T-helper 2 cell treated with Interferon-gamma antibody and Interleukin-4, amounts not matched to agents 100 ng/mL and 5 ng/mL, for 36 hours (primary cell): Measurements from ENCODE around the gene PTDSS2. TPM values are rescaled to one million over a fixed set of nuclear protein-coding genes. Genes with fewer than 3 reads are reported as not detected.

Source experiments
- intact Hi-C: fragments of 100-400 bp; cut with micrococcal nuclease; formaldehyde crosslinking; loops from one replicate; pipeline ENCODE4 v1.15.1; 2023
- total RNA-seq: library from RNA; stranded (reverse); gene quantifications from 2 replicates; pipeline ENCODE4 v1.2.3, GENCODE V29; 2022

The PTDSS2 gene
- total RNA-seq, 1 donor from 2014 or later = 26.5 TPM

- intact Hi-C loops = no loop called here
Observed at GRCh38 chr11:488579-488978, 38.5 kb downstream of the PTDSS2 start.

DNA sequence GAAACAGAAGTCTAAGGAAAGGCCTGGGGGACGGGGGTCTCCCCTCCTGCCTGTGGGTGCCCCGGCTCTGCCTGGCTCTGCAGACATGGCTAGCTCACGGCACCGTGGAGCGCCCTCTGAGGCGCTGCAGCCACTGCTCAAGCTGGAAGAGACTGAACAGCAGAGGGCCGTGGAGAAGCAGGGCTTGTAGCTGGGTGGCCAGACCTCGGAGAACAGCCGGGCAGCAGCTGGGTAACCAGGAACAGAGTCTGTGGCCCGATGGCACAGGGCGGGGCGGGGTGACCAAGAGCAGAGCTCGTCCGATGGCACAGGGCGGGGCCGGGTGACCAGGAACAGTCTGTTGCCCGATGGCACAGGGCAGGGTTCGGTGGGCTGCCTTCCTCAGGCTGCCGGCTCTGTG is 38.9 kb downstream of the PTDSS2 start:
- intact Hi-C loops = no loop called here

DNA sequence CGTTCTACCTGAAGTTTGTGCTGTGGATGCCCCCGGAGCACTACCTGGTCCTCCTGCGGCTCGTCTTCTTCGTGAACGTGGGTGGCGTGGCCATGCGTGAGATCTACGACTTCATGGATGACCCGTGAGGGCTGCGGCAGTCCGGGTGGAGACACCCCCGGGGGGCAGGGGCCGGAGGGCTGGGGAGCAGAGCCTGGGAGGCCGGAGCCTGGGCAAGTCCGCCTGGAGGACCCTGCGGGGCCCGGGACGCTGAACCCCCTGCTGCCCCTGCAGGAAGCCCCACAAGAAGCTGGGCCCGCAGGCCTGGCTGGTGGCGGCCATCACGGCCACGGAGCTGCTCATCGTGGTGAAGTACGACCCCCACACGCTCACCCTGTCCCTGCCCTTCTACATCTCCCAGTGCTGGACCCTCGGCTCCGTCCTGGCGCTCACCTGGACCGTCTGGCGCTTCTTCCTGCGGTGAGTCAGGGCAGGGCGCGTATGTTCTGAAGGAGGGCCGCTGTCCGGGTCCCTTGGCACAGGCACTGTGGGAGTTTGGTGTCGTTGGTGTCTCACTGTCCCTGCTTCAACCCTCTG is 39.6 kb downstream of the PTDSS2 start:
- intact Hi-C loops = no loop called here

- intact Hi-C loops = no loop called here
Observed at GRCh38 chr11:490186-490929, 40.3 kb downstream of the PTDSS2 start.

- intact Hi-C loops = no loop called here
Observed at GRCh38 chr11:490930-491260, 40.8 kb downstream of the PTDSS2 start.

GRCh38 chr11:491358-491757 is 41.3 kb downstream of the PTDSS2 start:
- intact Hi-C loops = no loop called here

- intact Hi-C loops = no loop called here
Observed at GRCh38 chr11:492427-493226, 42.5 kb downstream of the PTDSS2 start.

GRCh38 chr11:494761-495536 is 44.9 kb downstream of the PTDSS2 start:
- intact Hi-C loops = no loop called here

DNA sequence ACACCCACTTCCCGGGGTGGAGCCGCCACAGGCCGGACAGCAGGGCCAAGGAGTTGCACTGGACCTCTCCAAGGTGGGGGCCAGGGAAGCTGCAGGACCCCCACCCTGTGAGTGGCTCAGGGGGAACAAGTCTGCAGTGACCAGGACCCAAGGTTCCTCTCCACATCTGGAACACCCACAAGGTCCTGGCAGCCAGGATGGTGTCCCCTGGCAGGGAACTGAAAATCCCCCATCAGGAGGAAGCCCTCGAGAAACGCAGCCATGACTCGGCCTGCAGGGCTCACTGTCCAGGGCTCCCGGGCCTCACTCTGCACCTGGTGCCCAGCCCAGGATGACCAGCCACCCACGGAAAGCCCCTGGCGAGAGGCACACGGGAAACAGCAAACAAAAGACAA is 45.5 kb downstream of the PTDSS2 start:
- intact Hi-C loops = no loop called here

- intact Hi-C loops = no loop called here
Observed at GRCh38 chr11:496834-497564, 46.9 kb downstream of the PTDSS2 start.

GRCh38 chr11:497565-498296 is 47.7 kb downstream of the PTDSS2 start:
- intact Hi-C loops = no loop called here

GRCh38 chr11:498297-499181 is 48.5 kb downstream of the PTDSS2 start:
- intact Hi-C loops = no loop called here

- intact Hi-C loops = no loop called here
Observed at GRCh38 chr11:499201-500076, 49.4 kb downstream of the PTDSS2 start.

DNA sequence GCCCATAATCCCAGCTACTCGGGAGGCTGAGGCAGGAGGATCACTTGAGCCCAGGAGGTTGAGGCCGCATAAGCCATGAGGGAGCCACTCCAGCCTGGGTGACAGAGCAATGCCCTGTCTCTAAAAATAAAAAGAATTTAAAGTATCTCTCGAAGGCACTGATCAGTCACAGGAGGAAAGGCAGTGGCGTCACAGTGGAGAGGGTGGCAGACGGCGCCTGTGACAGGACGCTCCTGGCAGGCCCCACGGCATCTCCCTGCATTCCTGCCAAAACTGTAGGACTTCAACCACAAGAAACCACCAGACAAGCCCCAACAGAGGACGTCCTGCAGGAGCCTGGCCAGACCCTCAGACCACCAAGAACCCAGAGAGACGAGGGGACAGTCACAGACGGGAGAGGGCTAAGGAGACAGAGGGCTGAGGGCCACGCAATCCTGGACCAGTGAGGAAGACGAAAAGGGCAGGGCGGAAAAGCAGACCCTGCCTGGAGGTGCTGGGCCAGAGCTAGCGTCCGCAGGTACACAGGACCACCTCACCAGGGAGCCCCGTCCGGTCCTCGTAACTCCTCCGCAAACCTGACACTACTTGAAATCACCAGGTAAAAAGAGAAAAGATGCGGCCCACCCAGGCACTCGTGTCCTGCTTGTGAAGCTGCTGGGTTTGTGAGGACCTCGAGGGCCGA is 51.1 kb downstream of the PTDSS2 start:
- intact Hi-C loops = no loop called here

- intact Hi-C loops = no loop called here
Observed at GRCh38 chr11:501683-502287, 51.7 kb downstream of the PTDSS2 start.

GRCh38 chr11:502288-503178 is 52.5 kb downstream of the PTDSS2 start:
- intact Hi-C loops = no loop called here
